Measurements from ENCODE around the gene PNO1. TPM values are rescaled to one million over a fixed set of nuclear protein-coding genes. Genes with fewer than 3 reads are reported as not detected.
A peak's percentile ranks its signal among the peaks of the same experiment; 100 is the strongest.

The PNO1 gene
- total and polyA plus RNA-seq, 2 donors: 11.2 to 14.3 TPM

DNA sequence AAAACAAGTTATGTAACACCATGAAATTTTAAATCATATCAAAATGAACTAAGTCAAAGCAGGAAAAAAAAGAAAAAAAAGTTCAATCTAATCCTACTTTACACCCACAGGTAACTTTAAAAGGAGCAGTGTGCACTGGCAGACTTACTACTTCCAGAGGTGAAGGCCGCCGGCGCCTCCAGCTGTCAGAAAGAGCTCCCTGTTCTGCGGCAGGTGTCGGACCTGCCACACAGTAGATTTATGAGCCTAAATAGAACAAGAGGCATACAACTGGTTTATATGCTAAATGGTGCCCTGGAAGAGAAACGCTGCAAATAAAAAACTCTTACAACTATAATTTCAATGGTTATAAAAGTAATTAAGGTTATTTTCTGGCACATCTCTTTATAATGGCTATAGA lies 23.1 kb upstream of the PNO1 start:
- WGBS: 91% methylated on average over 6 of the region's 6 CpGs
- Histone ChIP-seq H3K36me3 (ENCODE audit: insufficient read depth) (peaks cover 2% of the 10 kb centered on the region), H3K27ac (ENCODE audit: low read depth) (no peak overlapping the region), H3K4me1 (ENCODE audit: insufficient read depth) (no peaks in the 10 kb centered on the region), H3K4me3 (ENCODE audit: low read depth, low read length) (no peak overlapping the region)
- DNase-seq (ENCODE audit: extremely low spot score): no peak

DNA sequence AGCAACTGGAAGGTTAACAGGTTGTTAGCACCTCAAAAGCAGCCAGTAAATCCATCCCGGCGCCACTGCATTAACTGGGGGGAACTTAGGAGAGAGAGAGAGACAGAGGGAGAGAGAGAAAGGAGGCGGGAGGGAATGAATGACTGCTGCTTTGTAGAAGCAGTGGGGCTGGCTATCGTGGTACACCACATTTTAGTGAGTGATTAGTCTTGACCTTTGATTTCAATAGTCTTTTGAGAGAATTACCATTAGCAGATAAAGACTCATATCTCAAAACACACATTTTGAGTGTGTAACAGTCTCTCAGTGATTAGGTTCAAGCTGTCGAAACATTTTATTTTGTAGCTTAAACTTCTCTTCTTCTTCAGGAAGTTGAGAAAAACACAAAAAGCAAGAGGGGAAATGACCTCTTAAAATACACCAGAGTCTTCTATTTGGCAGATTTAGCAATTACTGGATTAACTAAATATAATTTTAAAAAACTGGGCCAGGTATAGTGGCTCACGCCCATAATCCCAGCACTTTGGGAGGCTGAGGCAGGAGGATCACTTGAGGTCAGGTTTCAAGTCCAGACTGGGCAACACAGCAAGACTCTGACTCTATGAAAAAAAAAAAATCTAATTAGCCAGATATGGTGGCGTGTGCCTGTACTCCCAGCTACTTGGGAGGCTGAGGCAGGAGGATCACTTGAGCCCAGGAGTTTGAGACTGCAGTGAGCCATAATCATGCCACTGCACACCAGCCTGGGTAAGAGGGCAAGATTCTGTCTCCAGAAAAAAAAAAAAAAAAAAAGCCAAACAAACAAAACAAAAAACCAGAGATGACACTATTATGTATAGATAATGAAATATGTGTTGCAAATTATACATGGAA lies 22.0 kb upstream of the PNO1 start:
- WGBS: 67% methylated on average over 7 of the region's 7 CpGs
- Histone ChIP-seq H3K4me1 (ENCODE audit: insufficient read depth) (no peaks in the 10 kb centered on the region), H3K36me3 (ENCODE audit: insufficient read depth) (peaks cover 2% of the 10 kb centered on the region), H3K27ac (ENCODE audit: low read depth) (no peak overlapping the region), H3K4me3 (ENCODE audit: low read depth, low read length) (no peak overlapping the region)
- no peak for DNase-seq (ENCODE audit: extremely low spot score)

DNA sequence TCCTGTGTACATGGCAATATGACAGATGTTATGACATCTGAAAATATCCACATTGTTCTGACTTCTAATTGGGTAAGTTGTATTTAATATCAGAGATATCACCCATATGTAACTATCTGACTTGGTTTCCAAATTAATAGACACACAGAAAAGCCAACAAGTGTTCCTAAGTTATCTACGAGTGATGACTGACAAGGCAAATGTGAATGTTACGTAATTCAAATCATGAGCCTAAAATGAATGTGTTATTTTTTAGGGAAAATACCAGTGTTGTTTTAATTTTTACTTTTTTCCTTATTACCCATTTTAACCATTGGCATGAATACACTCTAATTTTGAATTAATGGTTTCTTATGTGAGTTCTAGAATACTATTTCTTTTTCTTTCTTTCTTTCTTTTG lies 15.8 kb upstream of the PNO1 start:
- Histone ChIP-seq H3K27ac (ENCODE audit: low read depth) (no peak overlapping the region), H3K4me3 (ENCODE audit: low read depth, low read length) (no peak overlapping the region), H3K4me1 (ENCODE audit: insufficient read depth) (no peaks in the 10 kb centered on the region), H3K36me3 (ENCODE audit: insufficient read depth) (no peaks in the 10 kb centered on the region)
- DNase-seq (ENCODE audit: extremely low spot score): no peak
- WGBS: 98% methylated on average over 2 of the region's 2 CpGs

DNA sequence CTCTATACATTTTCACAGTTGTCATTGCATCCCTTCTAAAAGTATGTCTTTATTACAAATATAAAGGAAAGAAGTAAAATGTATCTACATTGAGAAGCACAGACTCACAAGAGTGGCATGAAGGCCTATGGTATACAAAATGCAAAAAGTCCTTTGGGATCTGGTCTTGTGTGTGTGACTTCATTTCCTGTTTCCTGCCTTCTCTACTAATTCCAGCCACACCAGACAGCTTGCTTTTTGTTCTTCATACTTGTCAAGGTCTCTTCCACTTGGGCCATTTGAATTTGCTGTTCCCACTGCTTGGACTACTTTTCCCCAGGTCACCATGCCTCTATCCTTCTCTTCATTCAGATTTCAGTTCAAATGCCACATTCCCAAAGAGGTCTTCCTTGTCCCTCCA lies 6.7 kb upstream of the PNO1 start:
- DNase-seq (ENCODE audit: extremely low spot score): no peak

DNA sequence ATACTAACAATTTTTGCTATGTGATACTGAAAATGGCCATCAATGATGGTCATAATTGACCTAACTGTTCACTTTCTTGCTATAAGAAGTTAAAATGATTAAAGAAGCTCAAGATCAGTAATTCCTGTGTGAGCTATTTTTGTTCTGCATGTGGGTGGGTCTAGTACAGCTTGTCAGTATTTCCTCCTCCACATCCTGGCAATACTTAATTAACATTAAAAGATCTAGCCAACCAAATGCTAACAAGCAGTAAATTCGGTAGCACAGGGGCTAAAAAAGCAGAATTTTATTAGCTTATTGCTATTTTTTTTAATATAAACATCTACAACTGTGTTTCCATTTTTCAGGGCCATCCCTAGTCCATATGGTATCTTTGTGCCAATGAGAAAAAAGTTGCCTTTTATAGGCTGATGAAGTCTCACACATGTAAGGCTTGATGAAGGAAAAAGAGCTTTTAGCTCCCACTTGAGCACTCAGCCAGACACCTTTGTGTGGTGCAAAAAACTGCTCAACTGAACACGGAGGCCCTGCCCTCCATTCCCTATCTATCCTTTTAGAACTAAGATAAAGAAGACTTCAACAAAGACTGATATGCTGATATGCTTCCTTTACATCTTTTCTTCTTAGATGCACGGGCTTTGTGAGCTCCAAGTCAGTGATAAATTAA lies 4.9 kb upstream of the PNO1 start:
- Histone ChIP-seq H3K36me3 (ENCODE audit: insufficient read depth) (no peaks in the 10 kb centered on the region), H3K4me1 (ENCODE audit: insufficient read depth) (no peaks in the 10 kb centered on the region), H3K4me3 (ENCODE audit: low read depth, low read length) (no peak overlapping the region), H3K27ac (ENCODE audit: low read depth) (no peak overlapping the region)
- 59% methylated on average over 3 of the region's 3 CpGs for WGBS
- DNase-seq (ENCODE audit: extremely low spot score): no peak

More for the DNA sequence above, 6.7 kb upstream of the PNO1 start:
- Histone ChIP-seq H3K4me1 (ENCODE audit: insufficient read depth) (no peaks in the 10 kb centered on the region), H3K27ac (ENCODE audit: low read depth) (no peak overlapping the region), H3K4me3 (ENCODE audit: low read depth, low read length) (no peak overlapping the region), H3K36me3 (ENCODE audit: insufficient read depth) (no peaks in the 10 kb centered on the region)

DNA sequence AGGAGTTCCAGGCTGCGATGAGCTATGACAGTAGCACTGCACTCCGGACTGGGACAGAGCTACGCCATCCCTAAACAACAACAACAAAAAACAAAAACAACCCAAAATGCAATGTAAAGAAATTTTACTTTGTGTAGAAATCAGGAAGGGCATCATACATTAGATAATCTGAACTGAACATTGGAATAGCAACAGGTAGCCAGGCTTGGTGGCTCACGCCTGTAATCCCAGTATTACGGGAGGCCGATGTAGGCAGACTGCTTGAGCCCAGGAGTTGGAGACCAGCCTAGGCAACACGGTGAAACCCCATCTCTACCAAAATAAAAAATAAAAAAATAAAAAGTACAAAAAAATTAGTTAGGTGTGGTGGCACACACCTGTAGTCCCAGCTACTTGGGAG lies 2.1 kb upstream of the PNO1 start:
- no peak for DNase-seq (ENCODE audit: extremely low spot score)
- 97% methylated on average over 7 of the region's 7 CpGs for WGBS
- Histone ChIP-seq H3K4me3 (ENCODE audit: low read depth, low read length) (no peak overlapping the region), H3K36me3 (ENCODE audit: insufficient read depth) (no peaks in the 10 kb centered on the region), H3K27ac (ENCODE audit: low read depth) (no peak overlapping the region), H3K4me1 (ENCODE audit: insufficient read depth) (no peaks in the 10 kb centered on the region)

DNA sequence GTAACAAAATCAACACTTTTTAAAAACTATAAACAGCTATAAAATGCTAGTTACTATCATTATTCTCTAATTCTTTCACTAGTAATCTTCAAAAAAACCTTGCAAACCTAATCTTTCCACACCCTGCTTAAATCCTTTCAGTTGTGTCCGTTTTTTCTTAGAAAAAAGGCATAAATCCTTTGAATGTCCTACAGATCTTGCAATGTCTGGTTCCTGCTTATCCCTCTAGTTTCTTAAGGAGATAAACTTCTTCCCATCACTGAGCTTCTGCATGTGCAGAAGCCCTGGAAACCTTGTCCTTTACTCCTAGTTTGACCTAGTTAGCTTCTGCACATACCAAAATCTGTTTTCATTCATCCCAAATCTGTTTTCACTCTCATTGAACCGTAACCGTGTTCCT lies 1.3 kb upstream of the PNO1 start:
- WGBS: 8% methylated on average over 3 of the region's 3 CpGs
- no peaks in the 10 kb centered on the region for H3K36me3 ChIP-seq (ENCODE audit: insufficient read depth)
- H3K4me3 ChIP-seq (ENCODE audit: low read depth, low read length): peak overlapping the region; percentile 73
- no peak overlapping the region for H3K27ac ChIP-seq (ENCODE audit: low read depth)
- DNase-seq (ENCODE audit: extremely low spot score): no peak
- no peaks in the 10 kb centered on the region for H3K4me1 ChIP-seq (ENCODE audit: insufficient read depth)

DNA sequence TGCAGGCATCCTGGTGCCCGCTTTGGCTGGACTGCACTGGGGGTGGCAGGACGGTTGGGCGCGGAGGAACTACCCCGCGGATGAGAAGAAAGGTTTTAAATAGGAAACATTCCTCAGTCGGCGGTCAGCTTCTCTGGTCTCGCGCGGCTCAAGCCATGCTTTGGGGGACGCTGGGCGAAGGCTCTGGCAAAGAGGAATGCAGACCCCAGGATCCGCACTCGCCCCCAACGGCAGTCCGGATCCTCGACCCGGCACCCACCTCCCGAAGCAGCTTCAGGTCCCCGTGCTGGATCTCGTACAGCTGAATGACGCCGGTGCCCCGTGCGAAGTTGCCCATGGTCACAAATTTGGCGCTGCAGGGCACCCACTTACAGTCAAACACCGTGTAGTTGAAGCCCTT lies 686 bp upstream of the PNO1 start:
- Histone ChIP-seq H3K4me1 (ENCODE audit: insufficient read depth) (no peaks in the 10 kb centered on the region), H3K36me3 (ENCODE audit: insufficient read depth) (peaks cover 1% of the 10 kb centered on the region), H3K4me3 (ENCODE audit: low read depth, low read length) (peak overlapping the region; percentile 73), H3K27ac (ENCODE audit: low read depth) (peak overlapping the region; percentile 28)
- 0% methylated on average over 28 of the region's 28 CpGs for WGBS
- DNase-seq (ENCODE audit: extremely low spot score): no peak

DNA sequence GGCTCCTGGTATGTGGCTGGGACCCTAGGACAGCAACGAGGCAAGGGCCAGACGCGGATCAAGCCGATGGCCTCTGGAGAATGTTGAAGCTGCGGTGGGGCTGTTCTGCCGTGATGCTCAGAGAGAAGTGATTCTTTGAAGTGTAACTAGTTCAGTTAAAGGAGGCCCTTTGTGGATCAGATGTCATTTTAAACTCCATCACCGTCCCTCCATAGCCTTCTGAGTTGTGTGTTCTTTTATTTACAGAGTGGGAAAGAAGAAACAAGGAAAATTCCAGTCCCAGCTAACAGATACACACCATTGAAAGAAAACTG lies 403 bp downstream of the PNO1 start:
- H3K27ac ChIP-seq (ENCODE audit: low read depth): no peak overlapping the region
- no peak for DNase-seq (ENCODE audit: extremely low spot score)
- whole genome bisulfite sequencing: under 1% methylated on average over 7 of the region's 7 CpGs
- peaks cover 5% of the 10 kb centered on the region for H3K36me3 ChIP-seq (ENCODE audit: insufficient read depth)
- no peaks in the 10 kb centered on the region for H3K4me1 ChIP-seq (ENCODE audit: insufficient read depth)
- H3K4me3 ChIP-seq (ENCODE audit: low read depth, low read length): peak overlapping the region; percentile 73

DNA sequence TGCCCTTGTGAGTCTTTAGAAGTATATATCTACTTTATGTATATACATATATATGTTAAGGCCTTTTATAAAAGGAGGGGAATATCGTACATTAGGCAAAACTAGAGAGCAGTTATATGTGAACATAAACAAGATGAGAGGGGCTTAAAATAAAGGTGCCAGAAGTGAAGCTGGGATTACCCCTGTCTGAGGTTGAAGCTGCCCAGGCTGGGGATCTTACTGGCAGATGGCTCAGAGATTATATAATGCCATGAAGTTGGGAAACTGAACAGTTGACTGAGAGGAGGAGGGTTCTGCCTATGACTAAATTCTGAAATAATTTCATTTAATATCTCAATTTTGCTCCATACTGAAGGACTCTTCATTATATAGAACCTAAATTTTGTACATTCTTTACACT lies 6.0 kb downstream of the PNO1 start:
- H3K4me1 ChIP-seq (ENCODE audit: insufficient read depth): no peaks in the 10 kb centered on the region
- peaks cover 8% of the 10 kb centered on the region for H3K36me3 ChIP-seq (ENCODE audit: insufficient read depth)
- no peak overlapping the region for H3K4me3 ChIP-seq (ENCODE audit: low read depth, low read length)
- 78% methylated on average over 1 of the region's 1 CpG for WGBS
- H3K27ac ChIP-seq (ENCODE audit: low read depth): no peak overlapping the region
- DNase-seq (ENCODE audit: extremely low spot score): no peak

DNA sequence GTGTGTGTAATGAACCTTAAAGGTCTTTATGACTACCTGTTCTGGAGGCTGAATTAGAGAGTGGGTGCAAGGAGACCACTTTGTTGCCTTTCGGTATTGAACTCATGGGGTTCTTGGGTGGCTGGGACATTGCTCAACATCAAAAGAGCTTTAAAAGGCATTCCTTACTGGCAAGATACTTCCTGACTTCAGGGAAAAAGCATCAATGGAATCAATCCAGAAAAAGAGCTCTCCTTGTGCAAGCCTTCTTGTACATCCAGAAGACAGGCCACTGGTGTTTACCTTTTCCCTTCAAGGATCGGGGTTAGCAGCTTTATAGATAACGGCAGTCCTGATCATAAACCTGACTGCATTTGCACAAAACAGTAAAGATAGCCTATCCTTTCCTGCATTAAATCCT lies 9.5 kb downstream of the PNO1 start:
- Histone ChIP-seq H3K27ac (ENCODE audit: low read depth) (no peak overlapping the region), H3K4me3 (ENCODE audit: low read depth, low read length) (no peak overlapping the region), H3K4me1 (ENCODE audit: insufficient read depth) (no peaks in the 10 kb centered on the region), H3K36me3 (ENCODE audit: insufficient read depth) (peaks cover 7% of the 10 kb centered on the region)
- DNase-seq (ENCODE audit: extremely low spot score): no peak
- 41% methylated on average over 3 of the region's 3 CpGs for WGBS

DNA sequence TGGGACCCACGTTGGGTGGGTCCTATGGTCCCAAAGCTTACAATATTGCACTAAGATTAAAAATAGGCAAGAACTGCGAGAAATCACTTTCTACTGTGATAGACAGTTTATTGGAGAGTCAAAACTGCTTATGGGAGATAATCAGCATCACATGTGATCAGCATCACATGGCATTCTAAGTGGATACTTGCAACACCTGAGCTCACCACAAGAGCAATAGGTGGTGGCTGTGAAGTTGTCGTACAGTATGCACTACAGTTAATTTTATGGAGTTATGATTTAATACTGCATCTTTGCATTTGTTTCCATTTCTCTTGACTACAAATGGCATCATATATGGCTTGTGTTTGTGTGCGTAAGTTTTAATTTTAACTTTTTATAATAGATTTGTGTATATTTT lies 11.6 kb downstream of the PNO1 start:
- Histone ChIP-seq H3K36me3 (ENCODE audit: insufficient read depth) (peaks cover 6% of the 10 kb centered on the region), H3K4me3 (ENCODE audit: low read depth, low read length) (no peak overlapping the region), H3K27ac (ENCODE audit: low read depth) (no peak overlapping the region), H3K4me1 (ENCODE audit: insufficient read depth) (no peaks in the 10 kb centered on the region)
- no peak for DNase-seq (ENCODE audit: extremely low spot score)
- WGBS: 93% methylated on average over 4 of the region's 4 CpGs

DNA sequence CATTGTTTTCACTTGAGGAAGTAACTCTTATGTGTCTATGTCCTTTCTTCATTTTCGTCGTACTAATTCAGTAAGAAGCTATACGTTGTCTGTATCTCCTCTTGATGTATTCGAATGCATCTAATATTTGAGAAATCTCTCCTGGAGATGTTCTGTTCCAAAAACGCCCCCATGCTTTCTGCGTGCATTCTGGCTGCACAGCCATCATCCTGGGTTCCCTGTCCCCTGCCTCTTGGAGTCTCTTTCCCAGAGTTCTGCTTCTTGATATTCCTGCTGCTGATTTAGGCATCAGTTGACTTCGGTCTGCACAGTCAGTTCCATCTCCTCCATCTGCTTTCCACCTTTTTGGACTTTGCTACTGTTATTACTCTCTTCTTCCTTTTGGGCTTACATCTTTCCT lies 13.5 kb downstream of the PNO1 start:
- no peak for DNase-seq (ENCODE audit: extremely low spot score)
- peaks cover 8% of the 10 kb centered on the region for H3K36me3 ChIP-seq (ENCODE audit: insufficient read depth)
- 94% methylated on average over 7 of the region's 7 CpGs for WGBS
- no peak overlapping the region for H3K4me3 ChIP-seq (ENCODE audit: low read depth, low read length)
- H3K4me1 ChIP-seq (ENCODE audit: insufficient read depth): no peaks in the 10 kb centered on the region
- no peak overlapping the region for H3K27ac ChIP-seq (ENCODE audit: low read depth)

DNA sequence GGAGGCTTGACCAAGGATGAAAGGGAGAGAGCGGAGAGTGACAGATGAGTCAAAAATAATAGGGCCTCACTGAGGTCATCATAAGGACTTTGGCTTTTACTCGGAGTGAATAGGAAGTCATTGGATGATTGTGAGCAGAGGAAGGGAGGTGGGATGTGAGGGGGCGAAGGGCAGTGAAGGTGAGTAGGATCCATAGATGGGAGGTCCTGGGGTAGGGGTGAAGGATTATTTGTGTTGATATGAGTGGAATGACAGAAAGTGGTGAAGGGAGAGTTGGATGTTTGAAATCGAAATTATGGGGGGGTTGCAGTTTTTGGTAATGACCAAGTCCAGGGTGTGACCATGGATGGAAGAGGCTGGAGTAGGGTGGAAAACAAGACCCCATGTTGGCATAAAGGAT lies 14.0 kb downstream of the PNO1 start:
- Histone ChIP-seq H3K36me3 (ENCODE audit: insufficient read depth) (peaks cover 6% of the 10 kb centered on the region), H3K4me3 (ENCODE audit: low read depth, low read length) (no peak overlapping the region), H3K4me1 (ENCODE audit: insufficient read depth) (no peaks in the 10 kb centered on the region), H3K27ac (ENCODE audit: low read depth) (no peak overlapping the region)
- no peak for DNase-seq (ENCODE audit: extremely low spot score)
- 93% methylated on average over 4 of the region's 4 CpGs for WGBS
